Fibroblast of lung (primary cell): ENCODE data around the gene RNF152. TPM values are rescaled to one million over a fixed set of nuclear protein-coding genes. Genes with fewer than 3 reads are reported as not detected.

ENCODE experiments used
- DNase-seq, 2 donors: peaks; one replicate each; pipeline versions ENCODE4 v3.0.0 to v3.0.0-alpha.2; 2010; ENCODE audit warnings: low read depth in 2 of 2
- H2AFZ ChIP-seq: 2 replicates; pipeline ENCODE4 v1.5.1; 2012; ENCODE audit warnings: low read length, control low read depth, inconsistent platforms
- H3K27ac ChIP-seq: 2 replicates; pipeline ENCODE4 v1.5.1; 2011; ENCODE audit warnings: low read length, control low read depth; ENCODE audit not compliant: insufficient read depth
- H3K27me3 ChIP-seq: 2 replicates; pipeline ENCODE4 v1.5.1; 2011; ENCODE audit warnings: mild to moderate bottlenecking, low read length; ENCODE audit not compliant: control insufficient read depth, insufficient read depth
- H3K36me3 ChIP-seq: 2 replicates; pipeline ENCODE4 v1.5.1; 2011; ENCODE audit warnings: low read length; ENCODE audit not compliant: control insufficient read depth, insufficient read depth
- H3K4me1 ChIP-seq: 2 replicates; pipeline ENCODE4 v1.5.1; 2011; ENCODE audit warnings: low read length; ENCODE audit not compliant: control insufficient read depth, insufficient read depth; ENCODE audit errors: extremely low read depth
- H3K4me2 ChIP-seq: 2 replicates; pipeline ENCODE4 v1.5.1; 2011; ENCODE audit warnings: low read length, control low read depth; ENCODE audit not compliant: insufficient read depth; ENCODE audit errors: extremely low read depth
- H3K4me3 ChIP-seq, 4 experiments: fragments of 200-600 bp in 1 of 4; sonication (generic) in 1 of 4; replicated peaks in 1 of 4; 2 replicates each; pipeline ENCODE4 v1.5.1; 2011 to 2016; ENCODE audit warnings: low read length in 4 of 4, low read depth in 3 of 4, mild to moderate bottlenecking in 3 of 4, control low read depth in 2 of 4, inconsistent platforms in 1 of 4, mixed read lengths in 1 of 4; ENCODE audit not compliant: insufficient read depth in 1 of 4; ENCODE audit errors: control extremely low read depth in 1 of 4
- H3K79me2 ChIP-seq: 2 replicates; pipeline ENCODE4 v1.5.1; 2012; ENCODE audit warnings: mild to moderate bottlenecking, low read length, inconsistent platforms; ENCODE audit not compliant: control insufficient read depth, insufficient read depth
- H3K9ac ChIP-seq: 2 replicates; pipeline ENCODE4 v1.5.1; 2011; ENCODE audit warnings: mild to moderate bottlenecking, low read length, control low read depth; ENCODE audit not compliant: insufficient read depth
- H3K9me3 ChIP-seq: 2 replicates; pipeline ENCODE4 v1.5.1; 2012; ENCODE audit warnings: low read depth, low read length; ENCODE audit not compliant: control insufficient read depth, insufficient read depth
- H4K20me1 ChIP-seq: 2 replicates; pipeline ENCODE4 v1.5.1; 2011; ENCODE audit warnings: low read length; ENCODE audit not compliant: control insufficient read depth, insufficient read depth; ENCODE audit errors: extremely low read depth
- CTCF ChIP-seq, 2 donors: IDR thresholded peaks in 1 of 2; conservative IDR thresholded peaks in 1 of 2; 1 replicate in 1 of 2; 2 replicates in 1 of 2; pipeline ENCODE4 v1.5.1; 2011 to 2012; ENCODE audit warnings: low read length in 2 of 2, control low read depth in 1 of 2, inconsistent platforms in 1 of 2, low read depth in 1 of 2, mild to moderate bottlenecking in 1 of 2
- EZH2 ChIP-seq: IDR thresholded peaks from 2 replicates; pipeline ENCODE4 v1.5.1; 2012; ENCODE audit warnings: low read length, control low read depth, mild to moderate bottlenecking; ENCODE audit errors: missing control alignments
- polyA plus RNA-seq, 2 donors: library from polyadenylated mRNA; depleted of rRNA in 1 of 2; stranded (reverse) in 1 of 2; unstranded in 1 of 2; fragments of >200 nt; gene quantifications; 2 replicates each; pipeline ENCODE4 v1.2.1, GENCODE V29; 2011 to 2012; ENCODE audit warnings: missing spikeins in 1 of 2
- total RNA-seq: library from RNA; depleted of rRNA; stranded (reverse); fragments of >200 nt; gene quantifications from 2 replicates; pipeline ENCODE4 v1.2.1, GENCODE V29; 2014

The RNF152 gene
- total and polyA plus RNA-seq, 2 donors (not counting 1 experiment from before 2014, with no cell fraction given): 20.0 to 24.4 TPM

- Histone ChIP-seq H4K20me1 (no peaks in the 10 kb centered on the region), H3K27ac (peak overlapping the region; percentile 35), H2AFZ (no peak overlapping the region), H3K4me2 (peak overlapping the region; percentile 66), H3K4me1 (peaks cover 32% of the 10 kb centered on the region), H3K9ac (no peak overlapping the region), H3K4me3 (no peak overlapping the region), H3K79me2 (peaks cover 55% of the 10 kb centered on the region), H3K9me3 (no peaks in the 10 kb centered on the region), H3K36me3 (peaks cover 3% of the 10 kb centered on the region), H3K27me3 (no peaks in the 10 kb centered on the region)
- peak; percentile 62 to 84 for DNase-seq
- no peak for TF ChIP-seq CTCF (conservative IDR thresholded peaks at IDR 0.05 in 1 of 2, IDR thresholded peaks at IDR 0.05 in 1 of 2; ENCODE audit: low read depth in 1 of 2, low read length in 2 of 2)
- no peak for TF ChIP-seq EZH2
Observed at GRCh38 chr18:61854578-61855448, 38.0 kb downstream of the RNF152 start.

GRCh38 chr18:61853855-61854254 lies 39.0 kb downstream of the RNF152 start:
- no peak overlapping the region for H3K4me2 ChIP-seq
- H3K27ac ChIP-seq: no peak overlapping the region
- H4K20me1 ChIP-seq: no peaks in the 10 kb centered on the region
- TF ChIP-seq EZH2 (no peak), CTCF (conservative IDR thresholded peaks at IDR 0.05 in 1 of 2, IDR thresholded peaks at IDR 0.05 in 1 of 2; ENCODE audit: low read depth in 1 of 2, low read length in 2 of 2) (no peak)
- no peak overlapping the region for H2AFZ ChIP-seq
- no peak overlapping the region for H3K9ac ChIP-seq
- H3K27me3 ChIP-seq: no peaks in the 10 kb centered on the region
- H3K36me3 ChIP-seq: peaks cover 3% of the 10 kb centered on the region
- H3K9me3 ChIP-seq: no peaks in the 10 kb centered on the region
- H3K4me1 ChIP-seq: peaks cover 32% of the 10 kb centered on the region
- no peak for DNase-seq
- no peak overlapping the region for H3K4me3 ChIP-seq
- peaks cover 52% of the 10 kb centered on the region for H3K79me2 ChIP-seq

GRCh38 chr18:61852496-61852895 lies 40.3 kb downstream of the RNF152 start:
- TF ChIP-seq CTCF (conservative IDR thresholded peaks at IDR 0.05 in 1 of 2, IDR thresholded peaks at IDR 0.05 in 1 of 2; ENCODE audit: low read depth in 1 of 2, low read length in 2 of 2) (no peak), EZH2 (no peak)
- H3K4me3 ChIP-seq: no peak overlapping the region
- H3K36me3 ChIP-seq: peaks cover 3% of the 10 kb centered on the region
- no peak overlapping the region for H3K27ac ChIP-seq
- no peaks in the 10 kb centered on the region for H4K20me1 ChIP-seq
- no peaks in the 10 kb centered on the region for H3K9me3 ChIP-seq
- H2AFZ ChIP-seq: no peak overlapping the region
- peak in 1 of 2 donors; percentile 14 for DNase-seq
- no peak overlapping the region for H3K4me2 ChIP-seq
- no peaks in the 10 kb centered on the region for H3K27me3 ChIP-seq
- peaks cover 26% of the 10 kb centered on the region for H3K4me1 ChIP-seq
- no peak overlapping the region for H3K9ac ChIP-seq
- H3K79me2 ChIP-seq: peaks cover 48% of the 10 kb centered on the region
